HCT116 (cell line): ENCODE data around the gene ZNF625. TPM values are rescaled to one million over a fixed set of nuclear protein-coding genes. Genes with fewer than 3 reads are reported as not detected.
"Not testable (repeated sequence)": the region's sequence is repeated elsewhere in the genome, so short reads cannot be mapped to it uniquely, and the experiment has no call there.

Experiments
- ATAC-seq: fragments of 200-7000 bp; cut with Tn5 transposase; 2 replicates; pipeline ENCODE4 v1.9.1; 2020; ENCODE audit warnings: mild to moderate bottlenecking, moderate library complexity
- BruUV-seq: library from RNA; stranded (reverse); fragments of 400-500 nt; replicated peaks from 2 replicates; lab custom pipeline; 2021; lab: Mats Ljungman, UMichigan
- CTCF ChIA-PET: fragments of 300-600 bp; sonication (Branson Sonifier 250); formaldehyde crosslinking; loops from one replicate; lab custom pipeline; 2021; ENCODE audit warnings: antibody characterized with exemption; lab: Charles Lee
- POLR2A ChIA-PET: fragments of 300-600, 350-600 bp; sonication (Branson Sonifier 250); formaldehyde crosslinking; loops from one replicate; lab custom pipeline; 2021; ENCODE audit warnings: antibody characterized with exemption; lab: Charles Lee
- RAD21 ChIA-PET, 2 experiments: fragments of 300-600 bp; sonication (Branson Sonifier 250); formaldehyde crosslinking; loops; one replicate each; lab custom pipeline; 2023; ENCODE audit warnings: low total read pairs in 2 of 2; ENCODE audit not compliant: uncharacterized antibody in 2 of 2, unreplicated experiment in 2 of 2, low non-redundant PET in 1 of 2; lab: Charles Lee
- DNase-seq: peaks from one replicate; pipeline ENCODE4 v3.0.0-alpha.2; 2010; ENCODE audit warnings: low read depth, low spot score
- H2AFZ ChIP-seq: fragments of 200-600 bp; shearing (Covaris generic), sonication (generic); 2 replicates; pipeline ENCODE4 v1.6.1; 2017; ENCODE audit warnings: low read depth, mixed run types, mixed read lengths, antibody characterized with exemption, low read length; ENCODE audit not compliant: poor library complexity, severe bottlenecking
- H3K27ac ChIP-seq: 2 replicates; pipeline ENCODE4 v1.5.1; 2012; ENCODE audit warnings: low read depth, low read length
- H3K27me3 ChIP-seq: fragments of 200-600 bp; sonication (generic); 2 replicates; pipeline ENCODE4 v1.6.1; 2016; ENCODE audit warnings: mixed run types, low read length, mixed read lengths; ENCODE audit not compliant: insufficient read depth
- H3K36me3 ChIP-seq, 2 experiments: fragments of 200-500 bp in 1 of 2; fragments of 200-600 bp in 1 of 2; sonication (Bioruptor generic) in 1 of 2; sonication (generic) in 1 of 2; 2 replicates each; pipeline versions ENCODE4 v1.5.1 to v1.6.1; 2014 to 2016; ENCODE audit warnings: low read length in 2 of 2, inconsistent platforms in 1 of 2, mixed read lengths in 1 of 2, mixed run types in 1 of 2; ENCODE audit not compliant: insufficient read depth in 2 of 2, control insufficient read depth in 1 of 2
- H3K4me1 ChIP-seq, 2 experiments: fragments of 200-600 bp in 1 of 2; sonication (generic) in 1 of 2; 2 replicates each; pipeline versions ENCODE4 v1.5.1 to v1.6.1; 2012 to 2017; ENCODE audit warnings: low read length in 2 of 2, inconsistent platforms in 1 of 2, mild to moderate bottlenecking in 1 of 2, mixed read lengths in 1 of 2, mixed run types in 1 of 2, moderate library complexity in 1 of 2; ENCODE audit not compliant: insufficient read depth in 2 of 2, control insufficient read depth in 1 of 2
- H3K4me2 ChIP-seq: fragments of 200-600 bp; sonication (generic); 2 replicates; pipeline ENCODE4 v1.6.1; 2017; ENCODE audit warnings: mixed run types, low read length, mixed read lengths
- H3K4me3 ChIP-seq, 2 experiments: fragments of 200-600 bp in 1 of 2; sonication (generic) in 1 of 2; replicated peaks in 1 of 2; 2 replicates each; pipeline ENCODE4 v1.5.1; 2011 to 2016; ENCODE audit warnings: low read length in 2 of 2, control low read depth in 1 of 2, low read depth in 1 of 2, mild to moderate bottlenecking in 1 of 2, mixed read lengths in 1 of 2, mixed run types in 1 of 2
- H3K79me2 ChIP-seq: fragments of 200-600 bp; sonication (generic); 2 replicates; pipeline ENCODE4 v1.6.1; 2017; ENCODE audit warnings: mild to moderate bottlenecking, mixed run types, low read length, moderate library complexity, mixed read lengths; ENCODE audit not compliant: insufficient read depth
- H3K9ac ChIP-seq: fragments of 200-600 bp; sonication (generic); 2 replicates; pipeline ENCODE4 v1.6.1; 2016; ENCODE audit warnings: low read length, mixed read lengths
- H3K9me2 ChIP-seq: fragments of 200-600 bp; sonication (generic), shearing (Covaris generic); 2 replicates; pipeline ENCODE4 v1.6.1; 2017; ENCODE audit warnings: mixed run types, mild to moderate bottlenecking, moderate library complexity; ENCODE audit not compliant: insufficient read depth
- H3K9me3 ChIP-seq, 2 experiments: fragments of 200-500 bp in 1 of 2; fragments of 200-600 bp in 1 of 2; sonication (Bioruptor generic) in 1 of 2; sonication (generic) in 1 of 2; 2 replicates each; pipeline ENCODE4 v1.6.1; 2014 to 2017; ENCODE audit warnings: low read length in 2 of 2, mixed read lengths in 2 of 2, inconsistent platforms in 1 of 2, low read depth in 1 of 2, mild to moderate bottlenecking in 1 of 2, mixed run types in 1 of 2, moderate library complexity in 1 of 2; ENCODE audit not compliant: control insufficient read depth in 1 of 2, insufficient read depth in 1 of 2
- H4K20me1 ChIP-seq: fragments of 200-600 bp; sonication (generic), shearing (Covaris generic); 2 replicates; pipeline ENCODE4 v1.6.1; 2017; ENCODE audit warnings: mixed run types, mild to moderate bottlenecking, moderate library complexity; ENCODE audit not compliant: insufficient read depth
- CEBPB ChIP-seq: IDR thresholded peaks from 2 replicates; pipeline ENCODE4 v1.6.1; 2012; ENCODE audit warnings: low read depth
- CTCF ChIP-seq, 3 experiments: fragments of 200-600 bp in 1 of 3; sonication (generic) in 1 of 3; IDR thresholded peaks in 2 of 3; conservative IDR thresholded peaks in 1 of 3; 2 replicates each; pipeline ENCODE4 v1.5.1; 2012 to 2017; ENCODE audit warnings: low read depth in 2 of 3, low read length in 2 of 3, antibody characterized with exemption in 1 of 3, borderline replicate concordance in 1 of 3, control low read depth in 1 of 3, mild to moderate bottlenecking in 1 of 3, mixed read lengths in 1 of 3, mixed run types in 1 of 3, moderate library complexity in 1 of 3; ENCODE audit not compliant: insufficient read depth in 1 of 3
- POLR2A ChIP-seq: IDR thresholded peaks from 2 replicates; pipeline ENCODE4 v1.7.0; 2011; ENCODE audit warnings: borderline replicate concordance; ENCODE audit not compliant: insufficient read depth, insufficient read length; ENCODE audit errors: extremely low read depth
- ZFX ChIP-seq: fragments of 450-650 bp; IDR thresholded peaks from 2 replicates; pipeline ENCODE4 v1.6.1; 2017
- ZNF274 ChIP-seq: fragments of 200-500 bp; sonication (Bioruptor generic); IDR thresholded peaks from 2 replicates; pipeline ENCODE4 v1.6.1; 2014; ENCODE audit warnings: mild to moderate bottlenecking, low read depth, low read length, inconsistent platforms
- intact Hi-C: fragments of 100-400 bp; cut with micrococcal nuclease; formaldehyde crosslinking; loops from 2 replicates; pipeline ENCODE4 v1.10.0; 2022
- total RNA-seq: library from RNA; stranded (reverse); gene quantifications from one replicate; pipeline ENCODE4 v1.2.1, GENCODE V29; 2021; ENCODE audit not compliant: unreplicated experiment

The ZNF625 gene
- total RNA-seq, 1 experiment from 2014 or later = not detected

DNA sequence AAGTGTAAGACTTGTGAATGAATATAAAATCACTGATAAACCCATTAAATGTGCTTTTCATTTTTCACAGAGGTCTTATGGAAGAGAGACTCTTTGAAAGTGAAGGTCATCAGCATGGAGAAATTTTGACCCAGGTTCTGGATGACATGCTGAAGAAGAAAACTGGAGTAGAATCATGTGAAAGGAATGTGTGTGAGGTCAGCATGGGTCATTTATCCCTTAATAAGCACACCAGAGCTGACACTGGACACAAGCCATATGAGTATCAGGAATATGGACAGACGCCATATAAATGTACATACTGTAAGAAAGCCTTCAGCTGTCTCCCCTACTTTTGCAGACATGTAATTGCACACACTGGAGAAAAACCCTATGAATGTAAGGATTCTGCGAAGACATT is 45.4 kb downstream of the ZNF625 start:
- H3K9me3 ChIP-seq = peaks cover 0 to 9% of the 10 kb centered on the region in 2 experiments; a peak in 2 of 4 replicates
- ATAC-seq (no peak), DNase-seq (no peak)
- no peak overlapping the region for H2AFZ ChIP-seq
- POLR2A ChIA-PET = no interaction called here
- H3K79me2 ChIP-seq = no peaks in the 10 kb centered on the region
- intact Hi-C loops = no loop called here
- no peaks in the 10 kb centered on the region for H3K4me1 ChIP-seq
- no peaks in the 10 kb centered on the region for H4K20me1 ChIP-seq
- H3K4me3 ChIP-seq = no peak overlapping the region
- CTCF ChIA-PET = no interaction called here
- H3K36me3 ChIP-seq = no peaks in the 10 kb centered on the region
- RAD21 ChIA-PET = no interaction called here
- H3K27ac ChIP-seq = no peak overlapping the region
- H3K9ac ChIP-seq = no peak overlapping the region
- no peaks in the 10 kb centered on the region for H3K27me3 ChIP-seq
- TF ChIP-seq POLR2A = no peak
- TF ChIP-seq ZNF274 = no peak
- TF ChIP-seq CTCF (IDR thresholded peaks at IDR 0.05 in 2 of 3, conservative IDR thresholded peaks at IDR 0.05 in 1 of 3; ENCODE audit: borderline replicate concordance in 1 of 3, insufficient read depth in 1 of 3, low read depth in 2 of 3, low read length in 2 of 3) = no peak
- TF ChIP-seq CEBPB = no peak
- no peak for TF ChIP-seq ZFX
- no peaks in the 10 kb centered on the region for H3K9me2 ChIP-seq
- BruUV-seq = no TSS peak
- H3K4me2 ChIP-seq = no peak overlapping the region

- H3K4me3 ChIP-seq, intact Hi-C loops, ATAC-seq, H3K4me2 ChIP-seq, H3K9me3 ChIP-seq, POLR2A ChIA-PET, RAD21 ChIA-PET, H3K9me2 ChIP-seq, H3K36me3 ChIP-seq, H3K27me3 ChIP-seq, H4K20me1 ChIP-seq, H3K27ac ChIP-seq, H2AFZ ChIP-seq, H3K79me2 ChIP-seq, H3K4me1 ChIP-seq, CTCF ChIA-PET, H3K9ac ChIP-seq, DNase-seq, BruUV-seq: not testable (repeated sequence)
Observed at GRCh38 chr19:12103909-12104308, 52.6 kb downstream of the ZNF625 start.
